DLD1 (cell line): Measurements from ENCODE around the gene TSN.
"Not testable (repeated sequence)": the region's sequence is repeated elsewhere in the genome, so short reads cannot be mapped to it uniquely, and the experiment has no call there.

Experiments used
- in situ Hi-C: cut with HindIII; loops from 2 replicates; pipeline ENCODE4 v1.10.0; 2017; ENCODE audit warnings: low sequenced_read_pairs

The TSN gene

GRCh38 chr2:121796239-121796638, 40.8 kb downstream of the TSN start:
- in situ Hi-C loops, result no loop called here

- in situ Hi-C loops, result no loop called here
These were observed 43.2 kb downstream of the TSN start for GRCh38 chr2:121798617-121799016.

- in situ Hi-C loops, result no loop called here
These were observed 46.5 kb downstream of the TSN start for GRCh38 chr2:121801916-121802315.

GRCh38 chr2:121803503-121803902, 48.1 kb downstream of the TSN start:
- in situ Hi-C loops, result no loop called here

GRCh38 chr2:121804340-121804739, 48.9 kb downstream of the TSN start:
- in situ Hi-C loops, result no loop called here

- in situ Hi-C loops, result no loop called here
These were observed 49.7 kb downstream of the TSN start for GRCh38 chr2:121804997-121805765.

GRCh38 chr2:121805766-121806143, 50.3 kb downstream of the TSN start:
- in situ Hi-C loops, result no loop called here

- in situ Hi-C loops, result not testable (repeated sequence)
These were observed 52.3 kb downstream of the TSN start for GRCh38 chr2:121807771-121808170.

GRCh38 chr2:121809607-121810006, 54.2 kb downstream of the TSN start:
- in situ Hi-C loops, result no loop called here

GRCh38 chr2:121810959-121811853, 55.8 kb downstream of the TSN start:
- in situ Hi-C loops, result no loop called here

GRCh38 chr2:121813083-121813482, 57.6 kb downstream of the TSN start:
- in situ Hi-C loops, result not testable (repeated sequence)

GRCh38 chr2:121815216-121815615, 59.8 kb downstream of the TSN start:
- in situ Hi-C loops, result no loop called here

GRCh38 chr2:121816797-121817196, 61.3 kb downstream of the TSN start:
- in situ Hi-C loops, result no loop called here

GRCh38 chr2:121817304-121817703, 61.9 kb downstream of the TSN start:
- in situ Hi-C loops, result not testable (repeated sequence)
